IMR-90 (cell line): ENCODE measurements around the gene FAM98C. TPM values are rescaled to one million over a fixed set of nuclear protein-coding genes. Genes with fewer than 3 reads are reported as not detected.
A peak's percentile ranks its signal among the peaks of the same experiment; 100 is the strongest.

Experiments used
- ATAC-seq: fragments of 200-7000 bp; cut with Tn5 transposase; 2 replicates; pipeline ENCODE4 v1.9.1; 2020; ENCODE audit warnings: low read depth, mild to moderate bottlenecking, moderate library complexity
- BruUV-seq: library from RNA; stranded (reverse); fragments of 400-500 nt; replicated peaks from 2 replicates; lab custom pipeline; 2021; lab: Mats Ljungman, UMichigan
- CTCF ChIA-PET: fragments of 300-600 bp; formaldehyde crosslinking; extraction: SDS; loops from one replicate; lab custom pipeline; 2021; ENCODE audit warnings: antibody characterized with exemption; lab: Yijun Ruan, JAX
- POLR2A ChIA-PET: fragments of 300-600 bp; sonication (Branson Sonifier 250); formaldehyde crosslinking; loops from one replicate; lab custom pipeline; 2022; ENCODE audit warnings: antibody characterized with exemption; ENCODE audit not compliant: unreplicated experiment; lab: Charles Lee
- DNase-seq: peaks from one replicate; pipeline ENCODE4 v3.0.0; 2013
- H2AFZ ChIP-seq: replicated peaks from 2 replicates; pipeline ENCODE3; 2013; ENCODE audit warnings: low read length, mild to moderate bottlenecking; ENCODE audit not compliant: poor library complexity
- H2AK5ac ChIP-seq: 2 replicates; pipeline ENCODE4 v1.6.1; 2013; ENCODE audit warnings: low read depth, low read length, inconsistent platforms
- H2AK9ac ChIP-seq: replicated peaks from 2 replicates; pipeline ENCODE3; 2013; ENCODE audit warnings: mild to moderate bottlenecking, low read depth, low read length, moderate library complexity; ENCODE audit not compliant: poor library complexity
- H2BK120ac ChIP-seq: 2 replicates; pipeline ENCODE4 v1.6.1; 2013; ENCODE audit warnings: low read depth, low read length, inconsistent platforms
- H2BK15ac ChIP-seq: 3 replicates; pipeline ENCODE4 v1.6.1; 2013; ENCODE audit warnings: low read depth, low read length, inconsistent platforms
- H2BK20ac ChIP-seq: 2 replicates; pipeline ENCODE4 v1.6.1; 2013; ENCODE audit warnings: low read depth, mild to moderate bottlenecking, inconsistent platforms, low read length, moderate library complexity
- H2BK5ac ChIP-seq: 2 replicates; pipeline ENCODE4 v1.6.1; 2013; ENCODE audit warnings: mild to moderate bottlenecking, low read depth, low read length, inconsistent platforms; ENCODE audit not compliant: poor library complexity, severe bottlenecking
- H3K14ac ChIP-seq: replicated peaks from 2 replicates; pipeline ENCODE4 v1.6.1; 2013; ENCODE audit warnings: low read depth, low read length, inconsistent platforms
- H3K18ac ChIP-seq: 2 replicates; pipeline ENCODE4 v1.6.1; 2013; ENCODE audit warnings: low read depth, low read length, control low read depth
- H3K23ac ChIP-seq: 2 replicates; pipeline ENCODE4 v1.6.1; 2013; ENCODE audit warnings: low read depth, low read length, inconsistent platforms
- H3K27ac ChIP-seq: 2 replicates; pipeline ENCODE4 v1.5.1; 2013; ENCODE audit warnings: mild to moderate bottlenecking, control low read depth, low read length; ENCODE audit not compliant: insufficient read depth
- H3K27me3 ChIP-seq: 2 replicates; pipeline ENCODE4 v1.6.1; 2013; ENCODE audit warnings: low read length; ENCODE audit not compliant: control insufficient read depth, insufficient read depth
- H3K36me3 ChIP-seq: 2 replicates; pipeline ENCODE4 v1.6.1; 2013; ENCODE audit warnings: low read length, mixed read lengths; ENCODE audit not compliant: control insufficient read depth, insufficient read depth
- H3K4ac ChIP-seq: 2 replicates; pipeline ENCODE4 v1.6.1; 2013; ENCODE audit warnings: low read depth, low read length, inconsistent platforms
- H3K4me1 ChIP-seq: 2 replicates; pipeline ENCODE4 v1.6.1; 2013; ENCODE audit warnings: low read length, mixed read lengths; ENCODE audit not compliant: control insufficient read depth, insufficient read depth
- H3K4me2 ChIP-seq: 2 replicates; pipeline ENCODE4 v1.6.1; 2013; ENCODE audit warnings: low read depth, mild to moderate bottlenecking, control low read depth, low read length, moderate library complexity
- H3K4me3 ChIP-seq: 2 replicates; pipeline ENCODE4 v1.5.1; 2013; ENCODE audit warnings: low read depth, mild to moderate bottlenecking, control low read depth, low read length, moderate library complexity; ENCODE audit not compliant: insufficient read depth
- H3K56ac ChIP-seq: 2 replicates; pipeline ENCODE4 v1.6.1; 2013; ENCODE audit warnings: low read length, inconsistent platforms; ENCODE audit not compliant: insufficient read depth; ENCODE audit errors: extremely low read depth
- H3K79me1 ChIP-seq, 2 experiments: 2 replicates each; pipeline ENCODE4 v1.6.1; 2013; ENCODE audit warnings: low read length in 2 of 2, inconsistent platforms in 1 of 2, low read depth in 1 of 2
- H3K9ac ChIP-seq: 2 replicates; pipeline ENCODE4 v1.6.1; 2013; ENCODE audit warnings: low read depth, low read length, control low read depth
- H3K9me1 ChIP-seq: 2 replicates; pipeline ENCODE4 v1.6.1; 2013; ENCODE audit warnings: low read length, inconsistent platforms; ENCODE audit not compliant: insufficient read depth
- H3K9me3 ChIP-seq: 2 replicates; pipeline ENCODE4 v1.6.1; 2013; ENCODE audit warnings: low read length; ENCODE audit not compliant: control insufficient read depth, insufficient read depth
- H4K20me1 ChIP-seq: 2 replicates; pipeline ENCODE4 v1.6.1; 2013; ENCODE audit warnings: low read length, inconsistent platforms; ENCODE audit not compliant: insufficient read depth
- H4K5ac ChIP-seq: 2 replicates; pipeline ENCODE4 v1.6.1; 2013; ENCODE audit warnings: mild to moderate bottlenecking, low read depth, low read length, control low read depth
- H4K8ac ChIP-seq, 2 experiments: 2 replicates each; pipeline ENCODE4 v1.6.1; 2013; ENCODE audit warnings: low read depth in 2 of 2, low read length in 2 of 2, control low read depth in 1 of 2, inconsistent platforms in 1 of 2
- H4K91ac ChIP-seq: 2 replicates; pipeline ENCODE4 v1.6.1; 2013; ENCODE audit warnings: low read depth, low read length, inconsistent platforms; ENCODE audit not compliant: insufficient read depth
- BHLHE40 ChIP-seq: fragments of 150-350 bp; IDR thresholded peaks from 2 replicates; pipeline ENCODE4 v1.6.1; 2016; ENCODE audit warnings: mild to moderate bottlenecking, low read depth, low read length
- CHD1 ChIP-seq: IDR thresholded peaks from 2 replicates; pipeline ENCODE4 v1.6.1; 2012; ENCODE audit warnings: low read depth, low read length, improper control_type of control experiment
- FOS ChIP-seq: fragments of 150-350 bp; IDR thresholded peaks from 2 replicates; pipeline ENCODE4 v1.6.1; 2016; ENCODE audit warnings: low read depth, low read length
- MXI1 ChIP-seq: IDR thresholded peaks from 2 replicates; pipeline ENCODE4 v1.6.1; 2012; ENCODE audit warnings: low read depth, mild to moderate bottlenecking, low read length, moderate library complexity, borderline replicate concordance
- SMC3 ChIP-seq: fragments of 150-350 bp; IDR thresholded peaks from 2 replicates; pipeline ENCODE4 v1.6.1; 2016; ENCODE audit warnings: low read depth, mild to moderate bottlenecking, antibody characterized with exemption, low read length, moderate library complexity
- USF2 ChIP-seq: fragments of 150-350 bp; IDR thresholded peaks from 2 replicates; pipeline ENCODE4 v1.6.1; 2017; ENCODE audit warnings: mild to moderate bottlenecking, antibody characterized with exemption, low read length, low read depth
- WGBS, 2 experiments: methylation state at CpG; one replicate each; pipeline versions ENCODE4 v1.1.5 to v1.1.7; 2013; ENCODE audit warnings: missing lambda C conversion rate in 2 of 2; ENCODE audit not compliant: insufficient read length in 1 of 2; ENCODE audit errors: extremely low coverage in 2 of 2; 5-methylcytosine and 5-hydroxymethylcytosine counted together
- dilution Hi-C: fragments of 300-500 bp; cut with HindIII; formaldehyde crosslinking; loops from one replicate; pipeline ENCODE4 v1.14.3; 2018; ENCODE audit warnings: low sequenced_read_pairs; ENCODE audit not compliant: unreplicated experiment
- in situ Hi-C: fragments of 300-500 bp; cut with MboI; formaldehyde crosslinking; loops from 3 replicates; pipeline ENCODE4 v1.14.3; 2019; ENCODE audit warnings: low sequenced_read_pairs, inconsistent platforms, mixed read lengths
- intact Hi-C: fragments of 100-400 bp; cut with micrococcal nuclease; formaldehyde crosslinking; loops from 2 replicates; pipeline ENCODE4 v1.10.0; 2022
- polyA plus RNA-seq, 3 experiments: library from polyadenylated mRNA; depleted of rRNA; stranded (reverse); fragments of >200 nt; gene quantifications; 2 replicates each; pipeline ENCODE4 v1.2.3, GENCODE V29; 2012; ENCODE audit warnings: low replicate concordance in 1 of 3
- total RNA-seq: library from RNA; depleted of rRNA; stranded (reverse); fragments of >200 nt; gene quantifications from 2 replicates; pipeline ENCODE4 v1.2.3, GENCODE V29; 2012

The FAM98C gene
- total and polyA plus RNA-seq, 2 of the 4 experiments (the other 2 are of a cell fraction), result 3.6 to 17.9 TPM

- Histone ChIP-seq H3K9me1 (0 out of 2 replicates have a peak, but pooled peaks cover 3% of the 10 kb centered on the region), H3K18ac (no peak overlapping the region), H2BK15ac (no peak overlapping the region), H2BK120ac (no peak overlapping the region), H2AK5ac (no peak overlapping the region), H3K27me3 (no peaks in the 10 kb centered on the region), H4K91ac (no peak overlapping the region), H3K79me1 (peaks cover 6 to 12% of the 10 kb centered on the region in 2 experiments; a peak in 3 of 4 replicates), H3K9me3 (no peaks in the 10 kb centered on the region), H2AFZ (no peak overlapping the region), H3K9ac (no peak overlapping the region), H3K4ac (no peak overlapping the region), H3K27ac (no peak overlapping the region), H3K36me3 (peaks cover 14% of the 10 kb centered on the region; the same call in 1 of the 2 replicates), H4K5ac (no peak overlapping the region), H3K4me1 (no peaks in the 10 kb centered on the region), H3K4me2 (no peak overlapping the region), H3K23ac (no peak overlapping the region), H3K56ac (no peak overlapping the region), H4K8ac (no peak overlapping the region), H2BK5ac (no peak overlapping the region), H3K4me3 (no peak overlapping the region), H2BK20ac (no peak overlapping the region), H4K20me1 (no peaks in the 10 kb centered on the region), H3K14ac (no peak overlapping the region), H2AK9ac (no peak overlapping the region)
- dilution Hi-C loops (no loop called here), in situ Hi-C loops (loop anchor here (25.0 kb wide), 1 partner anchor 536 kb away; the partner anchor contains the start of genes MRPS12 and SARS2), intact Hi-C loops (no loop called here)
- ChIA-PET POLR2A (no interaction called here), CTCF (interaction anchor here (1.5 kb wide), 1 partner anchor 529 kb away, joined by 4 read pairs; the partner anchor contains the start of genes MRPS12 and SARS2)
- BruUV-seq, result no TSS peak
- DNase-seq (peak; percentile 50), ATAC-seq (no peak)
- TF ChIP-seq SMC3 (no peak), BHLHE40 (no peak), MXI1 (no peak), USF2 (no peak), CHD1 (no peak), FOS (no peak)
- no CpG with 5 or more reads among the region's 3 CpGs for WGBS, 2 experiments
These were observed 1.7 kb upstream of the FAM98C start for GRCh38 chr19:38401148-38401547.
